ENCODE results near the gene HSPB7. TPM values are rescaled to one million over a fixed set of nuclear protein-coding genes. Genes with fewer than 3 reads are reported as not detected.
"Not testable (repeated sequence)": the region's sequence is repeated elsewhere in the genome, so short reads cannot be mapped to it uniquely, and the experiment has no call there.

Gene HSPB7
- total RNA-seq, result 3.0 TPM

GRCh38 chr1:16017461-16018303 is at the start of gene HSPB7:
Gene HSPB7 (minus strand): TSS chr1:16018043. CDS start chr1:16017963, 80 bp downstream.
- DNase-seq, result peak; percentile 57

GRCh38 chr1:16067127-16067768 is 49.4 kb upstream of the HSPB7 start:
- DNase-seq, result no peak

- DNase-seq, result no peak
Measured at GRCh38 chr1:16066245-16066644, 48.4 kb upstream of the HSPB7 start.

DNA sequence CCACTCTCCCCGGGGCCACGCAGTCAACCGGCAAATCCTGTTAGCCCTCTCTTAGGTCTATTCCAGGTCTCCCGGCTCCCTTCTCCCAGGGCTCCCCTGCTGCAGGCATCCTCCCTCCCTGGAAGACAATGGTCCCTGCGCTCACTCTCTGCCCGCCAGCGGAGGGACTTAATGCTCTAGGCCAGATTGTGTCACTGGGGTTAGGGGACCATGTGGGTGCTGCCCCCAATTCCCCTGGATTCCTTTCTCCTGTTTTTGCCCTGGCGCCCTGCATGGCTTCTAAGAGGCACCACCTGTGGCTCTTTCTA is 47.4 kb upstream of the HSPB7 start:
- DNase-seq, result no peak

DNA sequence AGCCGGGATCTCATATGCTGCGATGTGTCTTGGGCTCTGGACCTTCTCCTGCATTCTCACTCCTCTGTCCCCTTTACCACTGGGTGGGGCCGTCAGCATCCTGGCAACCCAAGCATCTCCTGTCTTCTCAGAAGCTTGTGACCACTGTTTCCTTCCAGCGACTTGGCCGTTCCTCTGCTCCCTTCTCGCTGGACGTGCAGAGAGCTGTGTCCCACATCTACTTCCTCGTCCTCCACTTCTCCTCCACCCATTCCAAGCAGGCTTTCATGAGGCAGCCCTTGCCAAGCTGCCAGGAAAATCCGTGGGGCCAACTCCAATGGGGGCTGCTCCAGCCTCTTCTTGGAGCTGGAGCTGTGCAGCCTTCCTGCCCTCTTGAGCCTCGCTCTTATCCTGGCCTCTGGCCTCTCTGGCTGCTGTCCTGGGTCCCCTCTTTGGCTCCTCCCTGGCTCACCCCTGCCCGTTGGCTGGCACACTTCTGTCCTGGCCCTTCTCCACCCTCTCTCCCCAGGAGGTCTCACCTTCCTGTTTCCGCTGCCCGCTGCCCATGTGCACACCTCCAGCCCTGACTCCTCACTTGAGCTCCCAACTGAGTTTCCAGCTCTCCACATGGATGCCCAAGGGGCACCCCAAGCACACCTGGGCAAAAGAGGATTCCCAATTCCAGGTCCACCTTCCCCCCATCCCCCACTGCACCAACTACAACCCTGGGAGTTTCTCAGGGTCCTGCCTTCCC is 46.9 kb upstream of the HSPB7 start:
- no peak for DNase-seq

GRCh38 chr1:16063921-16064320 is 46.1 kb upstream of the HSPB7 start:
- DNase-seq, result no peak

GRCh38 chr1:16063226-16063829 is 45.5 kb upstream of the HSPB7 start:
- no peak for DNase-seq

DNA sequence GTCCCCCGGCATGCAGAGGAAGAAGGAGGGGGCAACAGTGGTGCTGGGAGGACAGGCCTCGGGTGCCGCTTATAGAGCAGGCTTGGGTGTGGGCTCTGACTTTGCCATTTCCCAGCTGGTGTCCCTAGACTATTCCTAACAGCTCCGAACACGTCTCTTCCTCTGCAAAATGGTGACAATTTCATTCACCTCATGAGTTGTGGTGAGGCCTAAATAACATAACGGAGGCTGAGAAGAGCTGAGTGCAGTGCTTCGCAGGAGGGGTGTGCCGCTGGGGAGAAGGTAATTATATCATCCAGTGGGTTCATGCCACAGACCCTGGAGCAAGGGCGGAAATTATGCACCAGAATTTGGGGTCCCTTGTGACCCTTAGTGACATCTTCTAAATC is 44.8 kb upstream of the HSPB7 start:
- not testable (repeated sequence) for DNase-seq

- not testable (repeated sequence) for DNase-seq
Measured at GRCh38 chr1:16061989-16062686, 44.3 kb upstream of the HSPB7 start.

GRCh38 chr1:16061266-16061665 is 43.4 kb upstream of the HSPB7 start:
- no peak for DNase-seq

DNA sequence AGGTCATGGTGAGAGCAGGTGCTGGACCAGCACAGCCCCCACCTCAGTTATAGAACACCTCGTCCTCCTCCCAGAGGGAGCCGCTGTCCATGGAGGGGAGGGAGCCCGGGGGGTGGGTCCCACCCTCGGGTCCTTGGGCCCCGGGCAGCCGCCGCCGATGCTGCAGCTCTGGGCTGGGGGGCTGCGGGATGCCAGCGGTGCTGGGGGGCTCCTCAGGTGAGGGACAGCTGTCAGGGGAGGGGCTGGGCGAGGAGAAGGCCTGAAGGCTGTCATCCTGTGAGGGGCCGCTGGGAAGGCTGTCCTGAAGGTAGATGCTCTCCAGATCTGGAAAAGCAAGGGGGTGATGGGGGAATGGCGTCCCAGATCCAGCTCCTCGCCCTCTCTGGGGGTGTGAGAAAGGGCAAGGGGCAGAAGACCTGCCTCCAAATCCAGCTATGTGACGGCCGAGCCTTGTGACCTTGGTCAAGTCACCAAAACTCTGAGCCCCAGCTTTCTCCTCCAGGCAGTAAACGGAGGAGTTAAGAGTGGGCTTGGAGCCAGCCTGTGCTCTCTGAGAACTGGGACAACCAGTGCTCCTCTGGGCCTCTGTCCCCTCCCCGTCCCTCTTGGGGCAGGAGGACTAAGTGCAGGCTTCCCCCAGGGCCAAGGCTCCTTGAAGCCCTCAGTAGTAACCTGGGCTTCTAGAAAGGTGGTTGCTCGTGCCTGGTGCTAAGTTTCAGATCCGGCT is 40.7 kb upstream of the HSPB7 start:
- not testable (repeated sequence) for DNase-seq

GRCh38 chr1:16057314-16057915 is 39.6 kb upstream of the HSPB7 start:
- DNase-seq, result not testable (repeated sequence)

DNA sequence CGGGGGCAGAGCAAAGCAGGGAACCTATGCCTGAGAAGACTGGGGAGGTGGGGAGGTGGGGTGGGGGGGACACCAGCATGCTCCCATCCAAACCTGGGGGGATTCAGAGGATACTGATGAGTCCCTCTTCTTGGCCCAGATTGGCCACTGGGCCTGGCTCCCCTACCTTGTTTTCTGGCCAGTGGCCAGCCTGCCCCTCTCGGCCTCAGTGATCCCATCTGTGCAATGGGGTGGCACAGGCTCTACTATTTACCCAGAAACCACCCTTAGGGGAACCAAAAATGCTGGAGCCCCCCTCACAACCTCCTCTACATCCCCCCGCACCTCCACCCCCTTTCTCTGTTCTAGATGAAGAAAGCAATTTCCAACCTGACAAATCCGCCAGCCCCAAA is 38.7 kb upstream of the HSPB7 start:
- DNase-seq, result not testable (repeated sequence)

- peak; percentile 31 for DNase-seq
Measured at GRCh38 chr1:16055613-16056520, 38.0 kb upstream of the HSPB7 start.

DNA sequence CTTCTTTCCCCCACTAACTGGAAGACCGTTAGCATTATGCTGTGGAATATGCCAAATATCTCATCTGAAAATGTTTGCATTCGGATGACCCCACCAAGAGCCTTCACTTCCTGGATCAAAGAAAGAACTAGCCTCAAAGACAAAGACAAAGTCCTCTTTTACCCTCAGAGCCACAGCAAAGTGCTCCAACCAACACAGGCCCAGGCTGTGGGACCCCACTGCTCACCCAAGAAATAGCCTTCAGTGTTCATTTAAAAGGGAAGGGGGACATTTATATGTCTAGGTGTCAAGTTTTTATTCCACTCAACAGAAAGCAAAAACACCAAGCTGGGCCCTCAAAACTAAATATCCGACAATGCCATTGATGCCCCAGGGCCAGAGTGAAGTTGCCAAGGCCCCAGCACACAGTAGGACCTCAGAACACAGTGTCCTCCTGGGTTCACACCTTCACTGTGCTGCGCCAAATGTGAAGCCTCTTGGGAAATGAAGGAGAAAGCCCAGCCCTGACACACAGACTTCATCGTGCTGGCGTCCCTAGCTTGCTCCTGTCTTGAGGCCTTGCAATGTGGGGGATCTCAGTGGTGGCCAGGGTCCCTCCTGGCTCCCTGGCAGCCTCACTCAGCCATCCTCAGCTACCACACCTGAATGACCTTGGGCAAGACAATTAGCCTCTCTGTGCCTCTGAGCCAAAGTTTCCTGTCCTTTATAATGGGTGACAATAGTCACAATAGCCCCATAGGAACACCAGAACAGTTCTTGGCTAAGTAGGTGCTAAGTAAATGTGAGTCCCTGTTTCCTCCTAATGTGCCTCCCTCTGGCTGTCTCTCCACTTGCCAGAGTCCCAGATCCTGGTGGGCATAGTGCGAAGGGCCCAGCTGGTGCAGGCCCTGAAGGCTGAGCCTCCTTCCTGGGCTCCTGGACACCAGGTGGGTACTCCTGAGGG is 37.0 kb upstream of the HSPB7 start:
- no peak for DNase-seq

- no peak for DNase-seq
Measured at GRCh38 chr1:16053781-16054502, 36.1 kb upstream of the HSPB7 start.

- not testable (repeated sequence) for DNase-seq
Measured at GRCh38 chr1:16051949-16052348, 34.1 kb upstream of the HSPB7 start.

DNA sequence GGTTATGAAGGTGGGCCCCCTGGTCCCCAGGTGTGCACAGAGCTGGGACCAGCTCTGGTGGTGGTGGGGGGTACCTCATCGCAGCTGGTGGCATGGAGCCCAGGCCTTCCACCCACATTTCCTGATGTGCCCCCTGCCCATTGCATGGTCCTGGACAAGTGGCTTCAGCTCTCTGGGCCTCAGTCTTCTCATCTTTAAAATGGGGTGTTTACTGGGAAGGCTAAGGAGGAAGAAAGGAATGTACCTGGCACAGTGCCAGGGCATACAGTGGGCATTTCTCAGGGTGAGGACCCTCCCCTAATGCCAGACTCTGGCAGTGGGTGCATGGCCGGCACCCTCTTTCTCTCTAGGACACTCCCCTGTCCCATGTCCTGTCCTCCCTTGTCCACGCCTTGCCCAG is 33.2 kb upstream of the HSPB7 start:
- DNase-seq, result no peak
